ENCODE data around the gene TCN2.
"Not testable (repeated sequence)": the region's sequence is repeated elsewhere in the genome, so short reads cannot be mapped to it uniquely, and the experiment has no call there.

Gene TCN2

GRCh38 chr22:30655532-30655931 lies 48.6 kb downstream of the TCN2 start:
- FAIRE-seq (no peak), DNase-seq (ENCODE audit: insufficient read length) (no peak)
- no peak for TF ChIP-seq POLR2A (IDR thresholded peaks at IDR 0.05; ENCODE audit: low read depth, low read length)
- TF ChIP-seq POLR2AphosphoS5 (IDR thresholded peaks at IDR 0.05; ENCODE audit: low read depth, low read length): no peak
- TF ChIP-seq TAF1 (IDR thresholded peaks at IDR 0.05; ENCODE audit: borderline replicate concordance, low read depth, low read length): no peak

- TF ChIP-seq POLR2A (IDR thresholded peaks at IDR 0.05; ENCODE audit: low read depth, low read length) (no peak), POLR2AphosphoS5 (IDR thresholded peaks at IDR 0.05; ENCODE audit: low read depth, low read length) (no peak), TAF1 (IDR thresholded peaks at IDR 0.05; ENCODE audit: borderline replicate concordance, low read depth, low read length) (no peak)
- FAIRE-seq (no peak), DNase-seq (ENCODE audit: insufficient read length) (no peak)
Measured at GRCh38 chr22:30662040-30662439, 55.1 kb downstream of the TCN2 start.

- no peak for FAIRE-seq
- TF ChIP-seq POLR2A (IDR thresholded peaks at IDR 0.05; ENCODE audit: low read depth, low read length) (no peak), POLR2AphosphoS5 (IDR thresholded peaks at IDR 0.05; ENCODE audit: low read depth, low read length) (no peak), TAF1 (IDR thresholded peaks at IDR 0.05; ENCODE audit: borderline replicate concordance, low read depth, low read length) (no peak)
- DNase-seq (ENCODE audit: insufficient read length): no peak
Measured at GRCh38 chr22:30664798-30665197, 57.8 kb downstream of the TCN2 start.

GRCh38 chr22:30665266-30665665 lies 58.3 kb downstream of the TCN2 start:
- no peak for DNase-seq (ENCODE audit: insufficient read length)
- FAIRE-seq: no peak
- TF ChIP-seq POLR2A (IDR thresholded peaks at IDR 0.05; ENCODE audit: low read depth, low read length) (no peak), POLR2AphosphoS5 (IDR thresholded peaks at IDR 0.05; ENCODE audit: low read depth, low read length) (no peak), TAF1 (IDR thresholded peaks at IDR 0.05; ENCODE audit: borderline replicate concordance, low read depth, low read length) (no peak)

- TF ChIP-seq POLR2AphosphoS5 (IDR thresholded peaks at IDR 0.05; ENCODE audit: low read depth, low read length): no peak
- no peak for FAIRE-seq
- no peak for DNase-seq (ENCODE audit: insufficient read length)
Measured at GRCh38 chr22:30665786-30666185, 58.8 kb downstream of the TCN2 start.

GRCh38 chr22:30667107-30667493 lies 60.1 kb downstream of the TCN2 start:
- no peak for TF ChIP-seq TAF1 (IDR thresholded peaks at IDR 0.05; ENCODE audit: borderline replicate concordance, low read depth, low read length)
- TF ChIP-seq POLR2A (IDR thresholded peaks at IDR 0.05; ENCODE audit: low read depth, low read length): no peak
- no peak for DNase-seq (ENCODE audit: insufficient read length)
- peak; percentile 78 for FAIRE-seq

- FAIRE-seq: peak; percentile 99
- peak; percentile 99 for DNase-seq (ENCODE audit: insufficient read length)
- TF ChIP-seq POLR2A (IDR thresholded peaks at IDR 0.05; ENCODE audit: low read depth, low read length) (peak; percentile 37; the same call in 1 of the 2 replicates), TAF1 (IDR thresholded peaks at IDR 0.05; ENCODE audit: borderline replicate concordance, low read depth, low read length) (no peak), POLR2AphosphoS5 (IDR thresholded peaks at IDR 0.05; ENCODE audit: low read depth, low read length) (no peak)
Measured at GRCh38 chr22:30667494-30668385, 60.8 kb downstream of the TCN2 start, which contains the start of gene DUSP18. DUSP18 (minus strand) TSS chr22:30667875; CDS start chr22:30664003, 3,872 bp downstream.

GRCh38 chr22:30668386-30668710 lies 61.4 kb downstream of the TCN2 start:
- FAIRE-seq: no peak
- no peak for DNase-seq (ENCODE audit: insufficient read length)
- TF ChIP-seq TAF1 (IDR thresholded peaks at IDR 0.05; ENCODE audit: borderline replicate concordance, low read depth, low read length) (no peak), POLR2A (IDR thresholded peaks at IDR 0.05; ENCODE audit: low read depth, low read length) (no peak), POLR2AphosphoS5 (IDR thresholded peaks at IDR 0.05; ENCODE audit: low read depth, low read length) (no peak)

GRCh38 chr22:30671071-30671470 lies 64.1 kb downstream of the TCN2 start:
- no peak for FAIRE-seq

GRCh38 chr22:30673136-30673535 lies 66.2 kb downstream of the TCN2 start:
- TF ChIP-seq POLR2A (IDR thresholded peaks at IDR 0.05; ENCODE audit: low read depth, low read length): no peak
- TF ChIP-seq POLR2AphosphoS5 (IDR thresholded peaks at IDR 0.05; ENCODE audit: low read depth, low read length): no peak
- no peak for TF ChIP-seq TAF1 (IDR thresholded peaks at IDR 0.05; ENCODE audit: borderline replicate concordance, low read depth, low read length)
- FAIRE-seq: no peak
- DNase-seq (ENCODE audit: insufficient read length): no peak

More at GRCh38 chr22:30671071-30671470, 64.1 kb downstream of the TCN2 start:
- TF ChIP-seq POLR2AphosphoS5 (IDR thresholded peaks at IDR 0.05; ENCODE audit: low read depth, low read length) (no peak), POLR2A (IDR thresholded peaks at IDR 0.05; ENCODE audit: low read depth, low read length) (no peak), TAF1 (IDR thresholded peaks at IDR 0.05; ENCODE audit: borderline replicate concordance, low read depth, low read length) (no peak)
- DNase-seq (ENCODE audit: insufficient read length): no peak

- TF ChIP-seq POLR2AphosphoS5 (IDR thresholded peaks at IDR 0.05; ENCODE audit: low read depth, low read length): no peak
- TF ChIP-seq POLR2A (IDR thresholded peaks at IDR 0.05; ENCODE audit: low read depth, low read length): no peak
- no peak for TF ChIP-seq TAF1 (IDR thresholded peaks at IDR 0.05; ENCODE audit: borderline replicate concordance, low read depth, low read length)
- FAIRE-seq (no peak), DNase-seq (ENCODE audit: insufficient read length) (no peak)
Measured at GRCh38 chr22:30674482-30674881, 67.5 kb downstream of the TCN2 start.

GRCh38 chr22:30675436-30675835 lies 68.5 kb downstream of the TCN2 start:
- FAIRE-seq: no peak
- TF ChIP-seq POLR2AphosphoS5 (IDR thresholded peaks at IDR 0.05; ENCODE audit: low read depth, low read length): no peak
- TF ChIP-seq TAF1 (IDR thresholded peaks at IDR 0.05; ENCODE audit: borderline replicate concordance, low read depth, low read length): no peak
- TF ChIP-seq POLR2A (IDR thresholded peaks at IDR 0.05; ENCODE audit: low read depth, low read length): no peak
- no peak for DNase-seq (ENCODE audit: insufficient read length)

- FAIRE-seq; DNase-seq (ENCODE audit: insufficient read length): not testable (repeated sequence)
Measured at GRCh38 chr22:30676565-30676964, 69.6 kb downstream of the TCN2 start.

Measured in GM12892 (cell line).